ENCODE data around the gene COQ10B.

- TF ChIP-seq TCF7L2 (IDR thresholded peaks at IDR 0.05; ENCODE audit: low read depth, low read length): no peak
- TF ChIP-seq SIN3A (IDR thresholded peaks at IDR 0.05; ENCODE audit: borderline replicate concordance, insufficient read depth, low read depth, low read length): no peak
- no peak for TF ChIP-seq POLR2AphosphoS5 (IDR thresholded peaks at IDR 0.05; ENCODE audit: low read depth, low read length)
Measured at GRCh38 chr2:197514754-197515153, 61.4 kb downstream of the COQ10B start.

All from Panc1 (cell line).